ENCODE measurements around the gene ITPR1.

DNA sequence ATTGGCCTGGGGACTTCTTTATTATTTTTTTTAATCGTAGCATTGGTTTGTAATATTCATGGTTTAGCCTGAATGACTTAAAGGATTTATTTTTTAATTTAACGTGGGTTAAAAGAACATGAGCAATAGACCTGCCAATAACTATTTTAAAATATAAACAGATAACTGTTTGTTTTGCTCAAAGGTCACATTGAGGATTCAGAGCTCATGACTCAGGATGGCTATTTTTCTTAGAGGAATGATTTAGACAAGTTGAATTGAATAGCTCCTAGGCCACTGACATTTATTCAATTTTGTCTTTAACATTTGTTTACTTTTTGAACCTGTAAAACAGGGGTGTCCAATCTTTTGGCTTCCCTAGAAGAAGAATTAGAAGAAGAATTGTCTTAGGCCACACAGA, 68.5 kb downstream of the ITPR1 start:
- TF ChIP-seq, protein P1, sequence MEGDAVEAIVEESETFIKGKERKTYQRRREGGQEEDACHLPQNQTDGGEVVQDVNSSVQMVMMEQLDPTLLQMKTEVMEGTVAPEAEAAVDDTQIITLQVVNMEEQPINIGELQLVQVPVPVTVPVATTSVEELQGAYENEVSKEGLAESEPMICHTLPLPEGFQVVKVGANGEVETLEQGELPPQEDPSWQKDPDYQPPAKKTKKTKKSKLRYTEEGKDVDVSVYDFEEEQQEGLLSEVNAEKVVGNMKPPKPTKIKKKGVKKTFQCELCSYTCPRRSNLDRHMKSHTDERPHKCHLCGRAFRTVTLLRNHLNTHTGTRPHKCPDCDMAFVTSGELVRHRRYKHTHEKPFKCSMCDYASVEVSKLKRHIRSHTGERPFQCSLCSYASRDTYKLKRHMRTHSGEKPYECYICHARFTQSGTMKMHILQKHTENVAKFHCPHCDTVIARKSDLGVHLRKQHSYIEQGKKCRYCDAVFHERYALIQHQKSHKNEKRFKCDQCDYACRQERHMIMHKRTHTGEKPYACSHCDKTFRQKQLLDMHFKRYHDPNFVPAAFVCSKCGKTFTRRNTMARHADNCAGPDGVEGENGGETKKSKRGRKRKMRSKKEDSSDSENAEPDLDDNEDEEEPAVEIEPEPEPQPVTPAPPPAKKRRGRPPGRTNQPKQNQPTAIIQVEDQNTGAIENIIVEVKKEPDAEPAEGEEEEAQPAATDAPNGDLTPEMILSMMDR (IDR thresholded peaks at IDR 0.05; ENCODE audit: insufficient read depth, low read depth, low read length), result no peak
- TF ChIP-seq EZH2 (IDR thresholded peaks at IDR 0.05; ENCODE audit: insufficient read depth, low read length), result no peak
